WTC11 (cell line): Measurements from ENCODE around the gene LYRM9. TPM values are rescaled to one million over a fixed set of nuclear protein-coding genes. Genes with fewer than 3 reads are reported as not detected.

ENCODE experiments used
- ATAC-seq: fragments of 200-7000 bp; cut with Tn5 transposase; 2 replicates; pipeline ENCODE4 v1.10.0; 2021; ENCODE audit warnings: mild to moderate bottlenecking, moderate library complexity
- CTCF ChIA-PET: fragments of 300-600 bp; sonication (Branson Sonifier 250); formaldehyde crosslinking; loops from one replicate; lab custom pipeline; 2021; ENCODE audit warnings: antibody characterized with exemption; lab: Charles Lee
- POLR2A ChIA-PET: fragments of 350-600 bp; sonication (Branson Sonifier 250); formaldehyde crosslinking; loops from one replicate; lab custom pipeline; 2021; ENCODE audit warnings: antibody characterized with exemption; lab: Charles Lee
- DNase-seq: peaks from one replicate; pipeline ENCODE4 v3.0.0; 2021; ENCODE audit warnings: low spot score
- H3K27ac Mint-ChIP-seq: 2 replicates; pipeline ENCODE4 v1.8.0; 2021; ENCODE audit warnings: mixed read lengths
- H3K27me3 Mint-ChIP-seq: 2 replicates; pipeline ENCODE4 v1.8.0; 2021; ENCODE audit warnings: low read depth, mild to moderate bottlenecking, moderate library complexity, mixed read lengths
- H3K36me3 Mint-ChIP-seq: 2 replicates; pipeline ENCODE4 v1.8.0; 2021; ENCODE audit warnings: mixed read lengths
- H3K4me1 Mint-ChIP-seq: 2 replicates; pipeline ENCODE4 v1.8.0; 2022; ENCODE audit warnings: mixed read lengths
- H3K4me3 Mint-ChIP-seq: 2 replicates; pipeline ENCODE4 v1.8.0; 2021; ENCODE audit warnings: mild to moderate bottlenecking, moderate library complexity, mixed read lengths
- H3K9me3 Mint-ChIP-seq: 2 replicates; pipeline ENCODE4 v1.8.0; 2021; ENCODE audit warnings: mixed read lengths
- ELF4 ChIP-seq: sonication (generic); formaldehyde crosslinking; IDR thresholded peaks from 2 replicates; pipeline ENCODE4 v1.8.1; 2022; ENCODE audit warnings: low read depth, mild to moderate bottlenecking, moderate library complexity, missing genetic modification reagents
- EMX1 ChIP-seq: fragments of 250-450 bp; sonication (Bioruptor Pico); IDR thresholded peaks from 2 replicates; pipeline ENCODE4 v1.8.0; 2021; ENCODE audit warnings: mild to moderate bottlenecking
- FOXP1 ChIP-seq: sonication (generic); formaldehyde crosslinking; IDR thresholded peaks from 2 replicates; pipeline ENCODE4 v1.8.0; 2022; ENCODE audit warnings: missing genetic modification reagents, mild to moderate bottlenecking, moderate library complexity, borderline replicate concordance
- JAZF1 ChIP-seq: fragments of 250-450 bp; sonication (Bioruptor Pico); IDR thresholded peaks from 2 replicates; pipeline ENCODE4 v1.9.0; 2021; ENCODE audit warnings: moderate library complexity, mild to moderate bottlenecking, inconsistent platforms
- NR2C2 ChIP-seq: sonication (generic); formaldehyde crosslinking; IDR thresholded peaks from 2 replicates; pipeline ENCODE4 v1.8.0; 2022; ENCODE audit warnings: mild to moderate bottlenecking, missing genetic modification reagents
- NR3C1 ChIP-seq: sonication (generic); formaldehyde crosslinking; conservative IDR thresholded peaks from 2 replicates; pipeline ENCODE4 v1.8.1; 2023; ENCODE audit warnings: low read depth, mild to moderate bottlenecking, missing genetic modification reagents
- OVOL2 ChIP-seq: fragments of 250-450 bp; sonication (Bioruptor Pico); IDR thresholded peaks from 2 replicates; pipeline ENCODE4 v1.9.0; 2021; ENCODE audit warnings: mild to moderate bottlenecking, borderline replicate concordance
- SMAD4 ChIP-seq: sonication (generic); formaldehyde crosslinking; IDR thresholded peaks from 2 replicates; pipeline ENCODE4 v1.8.0; 2022; ENCODE audit warnings: mild to moderate bottlenecking, missing genetic modification reagents
- SP1 ChIP-seq: sonication (generic); formaldehyde crosslinking; conservative IDR thresholded peaks from 2 replicates; pipeline ENCODE4 v1.8.1; 2022; ENCODE audit warnings: missing genetic modification reagents
- ZNF121 ChIP-seq: sonication (generic); formaldehyde crosslinking; IDR thresholded peaks from 2 replicates; pipeline ENCODE4 v1.8.0; 2023; ENCODE audit warnings: missing genetic modification reagents
- ZNF671 ChIP-seq: fragments of 250-450 bp; sonication (Bioruptor Pico); IDR thresholded peaks from 2 replicates; pipeline ENCODE4 v1.8.0; 2021; ENCODE audit warnings: mild to moderate bottlenecking
- total RNA-seq: library from RNA; stranded (reverse); gene quantifications from 3 replicates; pipeline ENCODE4 v1.2.3, GENCODE V29; 2021
- TF ChIP-seq, protein P1 (sequence below): sonication (generic); formaldehyde crosslinking; IDR thresholded peaks from 2 replicates; pipeline ENCODE4 v1.8.0; 2022; ENCODE audit warnings: mild to moderate bottlenecking, missing genetic modification reagents
- TF ChIP-seq, protein P2 (sequence below): sonication (generic); formaldehyde crosslinking; conservative IDR thresholded peaks from 2 replicates; pipeline ENCODE4 v1.8.1; 2023; ENCODE audit warnings: mild to moderate bottlenecking, low read depth, missing genetic modification reagents, moderate library complexity
- TF ChIP-seq, protein P3 (sequence below): sonication (generic); formaldehyde crosslinking; IDR thresholded peaks from 2 replicates; pipeline ENCODE4 v1.8.1; 2022; ENCODE audit warnings: mild to moderate bottlenecking, moderate library complexity, missing genetic modification reagents
- TF ChIP-seq, protein P4 (sequence below): sonication (generic); formaldehyde crosslinking; IDR thresholded peaks from 2 replicates; pipeline ENCODE4 v1.8.1; 2023; ENCODE audit warnings: mild to moderate bottlenecking, missing genetic modification reagents, moderate library complexity
- TF ChIP-seq, protein P5 (sequence below): sonication (generic); formaldehyde crosslinking; conservative IDR thresholded peaks from 2 replicates; pipeline ENCODE4 v1.8.1; 2022; ENCODE audit warnings: mild to moderate bottlenecking, missing genetic modification reagents
- TF ChIP-seq, protein P6 (sequence below): fragments of 200-600 bp; IDR thresholded peaks from 2 replicates; pipeline ENCODE4 v1.8.0; 2022; ENCODE audit warnings: antibody characterized with exemption

LYRM9 gene
- total RNA-seq, 1 experiment from 2014 or later: 3.6 TPM

DNA sequence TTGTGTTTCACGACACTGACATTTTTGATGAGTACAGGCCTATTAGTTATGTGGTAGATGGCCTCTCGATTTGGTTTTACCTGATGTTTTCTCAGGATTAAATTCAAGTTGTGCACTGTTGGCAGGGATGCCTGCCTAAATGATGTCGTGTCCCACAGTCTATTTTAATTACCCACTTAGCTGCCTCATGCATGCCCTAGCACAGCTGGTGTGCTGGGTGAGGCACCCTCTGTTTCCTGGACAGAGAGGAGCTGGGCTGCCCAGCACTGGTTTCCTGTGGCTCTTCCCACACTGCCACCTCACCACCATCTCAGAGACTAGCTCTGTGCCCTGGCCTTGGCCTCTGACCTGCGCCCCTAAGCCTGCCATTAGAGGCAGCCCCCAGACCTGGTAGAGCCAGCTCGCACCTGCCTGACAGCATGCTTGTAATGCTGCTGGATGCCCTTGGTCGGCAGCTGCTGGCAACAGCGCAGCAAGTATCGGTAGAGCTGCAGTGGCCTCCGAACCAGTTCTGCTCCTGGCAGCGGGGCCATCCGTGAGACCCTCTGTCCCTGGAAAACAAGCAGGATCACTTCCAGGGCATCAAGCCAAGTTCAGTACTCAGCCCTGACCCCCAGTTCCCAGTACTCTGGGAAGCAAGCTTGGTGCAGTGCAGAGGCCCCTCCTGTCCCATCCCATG lies 10.9 kb downstream of the LYRM9 start (continued):
- TF ChIP-seq, protein P1, sequence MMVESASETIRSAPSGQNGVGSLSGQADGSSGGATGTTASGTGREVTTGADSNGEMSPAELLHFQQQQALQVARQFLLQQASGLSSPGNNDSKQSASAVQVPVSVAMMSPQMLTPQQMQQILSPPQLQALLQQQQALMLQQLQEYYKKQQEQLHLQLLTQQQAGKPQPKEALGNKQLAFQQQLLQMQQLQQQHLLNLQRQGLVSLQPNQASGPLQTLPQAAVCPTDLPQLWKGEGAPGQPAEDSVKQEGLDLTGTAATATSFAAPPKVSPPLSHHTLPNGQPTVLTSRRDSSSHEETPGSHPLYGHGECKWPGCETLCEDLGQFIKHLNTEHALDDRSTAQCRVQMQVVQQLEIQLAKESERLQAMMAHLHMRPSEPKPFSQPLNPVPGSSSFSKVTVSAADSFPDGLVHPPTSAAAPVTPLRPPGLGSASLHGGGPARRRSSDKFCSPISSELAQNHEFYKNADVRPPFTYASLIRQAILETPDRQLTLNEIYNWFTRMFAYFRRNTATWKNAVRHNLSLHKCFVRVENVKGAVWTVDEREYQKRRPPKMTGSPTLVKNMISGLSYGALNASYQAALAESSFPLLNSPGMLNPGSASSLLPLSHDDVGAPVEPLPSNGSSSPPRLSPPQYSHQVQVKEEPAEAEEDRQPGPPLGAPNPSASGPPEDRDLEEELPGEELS (CRISPR knock-in tag): no peak
- TF ChIP-seq ZNF671: no peak
- TF ChIP-seq, protein P2, sequence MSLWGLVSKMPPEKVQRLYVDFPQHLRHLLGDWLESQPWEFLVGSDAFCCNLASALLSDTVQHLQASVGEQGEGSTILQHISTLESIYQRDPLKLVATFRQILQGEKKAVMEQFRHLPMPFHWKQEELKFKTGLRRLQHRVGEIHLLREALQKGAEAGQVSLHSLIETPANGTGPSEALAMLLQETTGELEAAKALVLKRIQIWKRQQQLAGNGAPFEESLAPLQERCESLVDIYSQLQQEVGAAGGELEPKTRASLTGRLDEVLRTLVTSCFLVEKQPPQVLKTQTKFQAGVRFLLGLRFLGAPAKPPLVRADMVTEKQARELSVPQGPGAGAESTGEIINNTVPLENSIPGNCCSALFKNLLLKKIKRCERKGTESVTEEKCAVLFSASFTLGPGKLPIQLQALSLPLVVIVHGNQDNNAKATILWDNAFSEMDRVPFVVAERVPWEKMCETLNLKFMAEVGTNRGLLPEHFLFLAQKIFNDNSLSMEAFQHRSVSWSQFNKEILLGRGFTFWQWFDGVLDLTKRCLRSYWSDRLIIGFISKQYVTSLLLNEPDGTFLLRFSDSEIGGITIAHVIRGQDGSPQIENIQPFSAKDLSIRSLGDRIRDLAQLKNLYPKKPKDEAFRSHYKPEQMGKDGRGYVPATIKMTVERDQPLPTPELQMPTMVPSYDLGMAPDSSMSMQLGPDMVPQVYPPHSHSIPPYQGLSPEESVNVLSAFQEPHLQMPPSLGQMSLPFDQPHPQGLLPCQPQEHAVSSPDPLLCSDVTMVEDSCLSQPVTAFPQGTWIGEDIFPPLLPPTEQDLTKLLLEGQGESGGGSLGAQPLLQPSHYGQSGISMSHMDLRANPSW (CRISPR knock-in tag): no peak
- no peak for TF ChIP-seq ZNF121
- no peak for TF ChIP-seq JAZF1
- TF ChIP-seq EMX1 (CRISPR knock-in tag): no peak
- TF ChIP-seq NR2C2: no peak
- TF ChIP-seq, protein P3, sequence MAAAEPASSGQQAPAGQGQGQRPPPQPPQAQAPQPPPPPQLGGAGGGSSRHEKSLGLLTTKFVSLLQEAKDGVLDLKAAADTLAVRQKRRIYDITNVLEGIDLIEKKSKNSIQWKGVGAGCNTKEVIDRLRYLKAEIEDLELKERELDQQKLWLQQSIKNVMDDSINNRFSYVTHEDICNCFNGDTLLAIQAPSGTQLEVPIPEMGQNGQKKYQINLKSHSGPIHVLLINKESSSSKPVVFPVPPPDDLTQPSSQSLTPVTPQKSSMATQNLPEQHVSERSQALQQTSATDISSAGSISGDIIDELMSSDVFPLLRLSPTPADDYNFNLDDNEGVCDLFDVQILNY: no peak
- TF ChIP-seq, protein P4, sequence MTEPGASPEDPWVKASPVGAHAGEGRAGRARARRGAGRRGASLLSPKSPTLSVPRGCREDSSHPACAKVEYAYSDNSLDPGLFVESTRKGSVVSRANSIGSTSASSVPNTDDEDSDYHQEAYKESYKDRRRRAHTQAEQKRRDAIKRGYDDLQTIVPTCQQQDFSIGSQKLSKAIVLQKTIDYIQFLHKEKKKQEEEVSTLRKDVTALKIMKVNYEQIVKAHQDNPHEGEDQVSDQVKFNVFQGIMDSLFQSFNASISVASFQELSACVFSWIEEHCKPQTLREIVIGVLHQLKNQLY: no peak
- no peak for TF ChIP-seq SMAD4
- TF ChIP-seq NR3C1 (CRISPR knock-in tag): no peak
- TF ChIP-seq SP1: no peak
- TF ChIP-seq FOXP1: no peak
- TF ChIP-seq OVOL2 (CRISPR knock-in tag): no peak
- TF ChIP-seq, all 79 proteins: peak for 0

DNA sequence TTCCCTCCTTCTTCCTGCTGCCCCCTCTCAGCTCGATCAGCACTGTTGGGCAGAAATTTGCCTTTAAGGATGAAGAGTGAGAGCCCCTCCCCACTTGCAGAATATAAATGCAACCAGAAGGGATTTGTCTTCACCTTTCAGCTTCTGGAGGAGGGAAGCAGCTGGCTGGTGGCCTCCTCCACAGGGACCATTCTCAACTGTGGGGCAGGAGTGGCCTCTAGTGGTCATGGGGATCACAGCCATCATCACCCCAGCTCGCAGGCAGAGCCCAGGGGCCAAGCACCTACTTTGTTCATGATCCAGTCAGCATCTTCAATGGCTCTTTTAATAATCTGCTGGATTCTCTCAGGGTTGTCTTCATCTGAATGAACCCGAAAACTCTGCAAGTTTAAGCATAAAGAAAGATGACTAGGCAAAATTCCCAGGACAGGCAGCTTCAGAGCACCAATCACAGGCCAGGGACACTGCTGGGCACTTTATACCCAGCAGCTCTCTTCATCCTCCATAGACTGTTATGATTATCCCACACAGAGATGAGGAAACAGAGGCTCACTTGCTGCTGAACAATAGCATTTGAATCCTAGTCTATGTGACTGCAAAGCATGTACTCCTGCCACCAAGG lies 13.1 kb downstream of the LYRM9 start:
- Mint-ChIP-seq H3K36me3 (no peaks in the 10 kb centered on the region), H3K4me3 (no peak overlapping the region), H3K4me1 (peaks cover 19% of the 10 kb centered on the region), H3K27ac (no peak overlapping the region)
- peak; percentile 95 for ATAC-seq
- POLR2A ChIA-PET: interaction anchor here (0.7 to 1.0 kb wide), 2 partner anchors 75 to 476 kb away, joined by 3 to 8 read pairs; no protein-coding TSS in a partner anchor
- TF ChIP-seq ELF4 (no peak), SP1 (no peak)
- TF ChIP-seq, protein P5, sequence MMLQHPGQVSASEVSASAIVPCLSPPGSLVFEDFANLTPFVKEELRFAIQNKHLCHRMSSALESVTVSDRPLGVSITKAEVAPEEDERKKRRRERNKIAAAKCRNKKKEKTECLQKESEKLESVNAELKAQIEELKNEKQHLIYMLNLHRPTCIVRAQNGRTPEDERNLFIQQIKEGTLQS (CRISPR knock-in tag): no peak
- TF ChIP-seq, protein P6, sequence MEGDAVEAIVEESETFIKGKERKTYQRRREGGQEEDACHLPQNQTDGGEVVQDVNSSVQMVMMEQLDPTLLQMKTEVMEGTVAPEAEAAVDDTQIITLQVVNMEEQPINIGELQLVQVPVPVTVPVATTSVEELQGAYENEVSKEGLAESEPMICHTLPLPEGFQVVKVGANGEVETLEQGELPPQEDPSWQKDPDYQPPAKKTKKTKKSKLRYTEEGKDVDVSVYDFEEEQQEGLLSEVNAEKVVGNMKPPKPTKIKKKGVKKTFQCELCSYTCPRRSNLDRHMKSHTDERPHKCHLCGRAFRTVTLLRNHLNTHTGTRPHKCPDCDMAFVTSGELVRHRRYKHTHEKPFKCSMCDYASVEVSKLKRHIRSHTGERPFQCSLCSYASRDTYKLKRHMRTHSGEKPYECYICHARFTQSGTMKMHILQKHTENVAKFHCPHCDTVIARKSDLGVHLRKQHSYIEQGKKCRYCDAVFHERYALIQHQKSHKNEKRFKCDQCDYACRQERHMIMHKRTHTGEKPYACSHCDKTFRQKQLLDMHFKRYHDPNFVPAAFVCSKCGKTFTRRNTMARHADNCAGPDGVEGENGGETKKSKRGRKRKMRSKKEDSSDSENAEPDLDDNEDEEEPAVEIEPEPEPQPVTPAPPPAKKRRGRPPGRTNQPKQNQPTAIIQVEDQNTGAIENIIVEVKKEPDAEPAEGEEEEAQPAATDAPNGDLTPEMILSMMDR: peak; percentile 73; the same call in 1 of the 2 replicates
- TF ChIP-seq, protein P3: no peak
- TF ChIP-seq, all 79 proteins: peak for 1
- no peaks in the 10 kb centered on the region for H3K27me3 Mint-ChIP-seq
- CTCF ChIA-PET: interaction anchor here (0.6 to 13.6 kb wide), 55 partner anchors 9 to 424 kb away, joined by 3 to 480 read pairs (median 4); partner anchors contain the start of genes LGALS9, LYRM9 and NOS2
- H3K9me3 Mint-ChIP-seq: no peaks in the 10 kb centered on the region
- peak; percentile 84 for DNase-seq
